GM19324 (cell line): ENCODE data around the gene GNAS-AS1.
"Not testable (repeated sequence)": the region's sequence is repeated elsewhere in the genome, so short reads cannot be mapped to it uniquely, and the experiment has no call there.

Experiments used
- ATAC-seq: cut with Tn5 transposase; IDR thresholded peaks from one replicate; pipeline ENCODE4 v1.9.1; 2021; ENCODE audit warnings: mild to moderate bottlenecking, moderate library complexity; ENCODE audit not compliant: unreplicated experiment, low FRiP score

GNAS-AS1 gene

GRCh38 chr20:58838174-58838573 lies 12.5 kb downstream of the GNAS-AS1 start:
- ATAC-seq, result no peak

- no peak for ATAC-seq
Observed at GRCh38 chr20:58837717-58838116, 13.0 kb downstream of the GNAS-AS1 start.

- ATAC-seq, result no peak
Observed at GRCh38 chr20:58836616-58837204, 14.0 kb downstream of the GNAS-AS1 start.

GRCh38 chr20:58835231-58835630 lies 15.5 kb downstream of the GNAS-AS1 start:
- no peak for ATAC-seq

DNA sequence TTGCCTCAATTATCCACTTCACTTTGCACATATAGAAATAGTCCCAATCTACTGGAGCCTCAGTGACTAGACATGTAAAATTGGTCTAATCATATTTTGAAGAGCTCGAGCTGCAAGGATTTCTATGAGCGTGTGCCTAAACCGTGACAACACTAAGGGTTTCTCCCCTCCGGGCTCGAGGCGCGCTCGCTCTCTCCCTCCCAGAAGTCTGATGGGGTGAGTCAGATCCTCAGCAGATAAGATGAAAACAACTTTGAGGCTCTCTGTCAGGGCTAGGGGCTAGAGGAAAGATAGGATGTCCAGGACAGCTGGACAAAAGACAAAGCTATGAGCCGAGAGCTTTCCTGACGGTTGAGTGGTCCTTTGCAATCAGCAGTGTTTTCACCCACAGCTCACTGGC lies 16.8 kb downstream of the GNAS-AS1 start:
- no peak for ATAC-seq

DNA sequence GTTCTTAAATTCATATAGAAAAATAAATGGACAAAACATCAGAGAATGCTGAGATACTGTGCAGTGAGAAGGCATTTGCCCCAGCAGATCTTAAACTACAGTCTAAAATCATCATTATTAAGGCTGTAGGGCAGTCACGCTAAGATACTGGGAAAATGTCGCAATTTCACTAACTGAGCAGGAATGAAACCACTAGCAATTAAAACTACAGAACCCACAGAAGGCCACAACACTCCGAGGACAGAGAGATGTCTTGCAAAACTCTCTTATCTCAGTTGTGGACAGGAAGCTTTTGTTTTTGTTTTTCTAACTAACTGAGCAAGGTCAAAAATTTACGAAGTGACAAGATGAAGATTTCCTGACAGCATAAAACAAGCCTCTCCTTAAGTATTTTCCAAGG lies 18.2 kb downstream of the GNAS-AS1 start:
- ATAC-seq, result no peak

DNA sequence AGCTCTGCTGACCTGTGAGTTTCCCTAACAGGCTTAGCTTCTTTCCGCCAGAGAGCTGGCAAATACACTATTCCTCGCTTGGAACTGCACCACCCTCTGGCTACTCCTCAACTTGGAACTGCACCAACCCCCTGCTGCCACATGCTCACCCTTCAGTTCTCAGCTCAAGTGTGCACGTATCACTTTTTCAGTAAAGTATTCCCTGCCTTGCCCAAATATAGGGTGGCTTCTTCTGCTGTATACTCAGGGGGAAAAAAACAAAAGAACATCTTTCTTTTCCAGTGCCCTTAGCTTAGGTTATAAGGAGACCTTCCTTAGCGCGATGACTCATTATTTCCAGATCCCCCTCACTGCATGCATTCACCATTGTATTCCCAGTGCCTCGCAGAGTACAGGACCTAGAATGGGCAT lies 21.2 kb downstream of the GNAS-AS1 start:
- ATAC-seq, result no peak

DNA sequence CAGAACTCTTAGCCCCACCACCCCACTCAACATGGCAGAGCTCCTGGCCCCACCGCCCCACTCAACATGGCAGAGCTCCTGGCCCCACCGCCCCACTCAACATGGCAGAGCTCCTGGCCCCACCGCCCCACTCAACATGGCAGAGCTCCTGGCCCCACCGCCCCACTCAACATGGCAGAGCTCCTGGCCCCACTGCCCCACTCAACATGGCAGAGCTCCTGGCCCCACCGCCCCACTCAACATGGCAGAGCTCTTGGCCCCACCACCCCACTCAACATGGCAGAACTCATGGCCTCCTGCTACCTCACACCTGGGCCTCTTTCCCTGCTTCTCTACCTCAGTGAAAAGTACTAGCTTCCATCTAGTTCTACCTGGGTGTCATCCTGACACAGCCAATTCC lies 21.9 kb downstream of the GNAS-AS1 start:
- ATAC-seq, result not testable (repeated sequence)

- ATAC-seq, result no peak
Observed at GRCh38 chr20:58828136-58828535, 22.6 kb downstream of the GNAS-AS1 start.

- ATAC-seq, result no peak
Observed at GRCh38 chr20:58826271-58826670, 24.4 kb downstream of the GNAS-AS1 start.

- ATAC-seq, result no peak
Observed at GRCh38 chr20:58825450-58825849, 25.3 kb downstream of the GNAS-AS1 start.

- no peak for ATAC-seq
Observed at GRCh38 chr20:58824843-58825242, 25.9 kb downstream of the GNAS-AS1 start.

DNA sequence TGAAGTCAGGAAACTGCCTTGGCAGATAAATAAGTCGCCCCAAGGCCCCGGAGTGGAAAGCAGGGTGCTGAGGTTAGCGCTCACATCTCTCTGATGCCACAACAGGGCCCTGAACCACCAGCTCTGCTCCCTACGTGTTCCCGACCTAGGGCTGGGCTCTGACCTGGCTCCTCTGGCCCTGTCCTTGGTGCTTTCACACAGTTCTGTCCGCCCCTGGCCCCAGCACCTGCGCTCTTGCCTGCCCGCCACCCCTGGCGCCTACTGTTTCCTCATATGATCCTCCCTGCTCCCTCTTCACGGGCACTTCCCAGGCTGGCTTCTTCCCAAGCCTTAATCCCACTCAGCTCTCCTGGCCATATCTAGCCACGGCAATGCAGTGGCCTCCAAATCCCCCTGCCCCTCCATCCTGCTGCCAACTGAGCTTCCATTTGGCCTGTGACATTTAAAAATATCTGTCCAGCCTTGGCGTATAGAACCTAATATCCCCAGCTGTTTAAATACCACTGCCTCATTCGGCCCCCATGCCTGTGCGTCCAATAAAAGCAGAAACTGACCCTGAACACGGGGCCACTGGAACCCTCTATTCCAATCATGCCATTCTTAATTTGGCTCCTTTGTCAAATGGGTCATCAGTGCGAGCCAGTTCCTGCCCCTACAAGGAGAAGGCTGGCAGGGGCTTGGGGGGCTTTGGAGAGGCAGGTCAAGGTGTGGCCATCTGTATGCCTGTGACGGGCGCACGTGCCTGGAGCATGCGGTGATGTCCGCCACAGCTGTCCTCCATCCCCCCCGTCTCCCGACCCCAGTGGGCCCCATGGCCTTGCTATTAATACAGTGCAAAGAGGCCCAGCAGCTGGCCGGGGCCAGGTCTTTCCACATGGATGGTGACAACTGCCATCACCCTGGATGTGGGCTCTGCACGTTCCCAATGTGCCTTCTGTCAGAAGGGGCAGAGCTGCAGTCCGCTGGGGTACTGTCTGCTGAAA lies 27.7 kb downstream of the GNAS-AS1 start:
- no peak for ATAC-seq

DNA sequence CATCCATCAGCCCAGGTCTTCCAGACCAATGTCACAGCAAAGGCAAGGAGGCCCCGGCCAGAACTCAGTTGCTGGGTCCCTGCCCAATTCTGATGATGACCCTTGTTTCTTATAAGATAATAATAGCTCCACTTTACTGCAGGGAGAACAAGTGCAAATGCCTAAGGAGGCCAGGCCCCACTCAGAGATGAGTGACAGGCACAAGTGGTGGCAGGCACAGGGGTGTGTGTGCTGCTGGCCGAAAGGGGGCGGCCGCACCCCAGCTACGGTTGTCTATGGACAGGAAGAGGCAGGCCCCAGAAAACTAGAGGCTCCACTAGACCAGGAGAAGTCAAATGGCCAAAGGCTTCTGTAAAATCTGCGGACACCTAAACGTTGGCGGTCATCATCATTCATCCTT lies 28.6 kb downstream of the GNAS-AS1 start:
- no peak for ATAC-seq

GRCh38 chr20:58820515-58820914 lies 30.2 kb downstream of the GNAS-AS1 start:
- ATAC-seq, result not testable (repeated sequence)

- no peak for ATAC-seq
Observed at GRCh38 chr20:58819921-58820320, 30.8 kb downstream of the GNAS-AS1 start.

DNA sequence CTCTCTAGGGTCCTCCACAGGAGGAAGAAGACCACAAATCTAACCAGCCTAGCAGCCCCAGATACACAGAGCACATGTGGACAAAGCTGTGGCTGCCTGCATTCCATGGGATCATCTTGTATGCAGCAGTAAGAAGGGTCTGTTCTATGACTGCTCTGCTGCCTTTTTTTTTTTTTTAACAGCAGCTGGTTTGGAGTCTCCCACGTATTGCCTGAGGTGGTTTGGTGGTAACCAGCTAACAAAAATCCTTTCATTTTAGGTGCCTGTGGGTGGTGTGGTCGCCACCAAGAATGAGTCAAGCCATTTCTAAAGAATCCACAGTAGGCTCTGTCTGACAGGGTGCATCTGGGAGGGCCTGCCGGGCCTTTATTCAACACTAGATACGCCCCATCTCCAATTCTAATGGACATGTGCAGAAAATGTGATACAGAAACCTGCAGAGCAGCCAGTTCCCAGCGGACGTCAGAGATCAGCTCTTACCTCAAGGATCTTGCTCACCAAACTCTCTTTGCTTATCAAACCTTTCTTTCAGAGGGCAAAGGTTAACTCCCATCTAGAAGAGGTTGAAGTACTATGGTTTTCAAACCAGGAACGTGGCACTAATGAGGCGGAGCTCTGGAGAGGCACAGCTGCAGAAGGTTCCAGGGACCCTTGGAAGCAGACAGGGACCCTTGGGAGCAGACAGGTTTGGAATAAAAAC lies 32.0 kb downstream of the GNAS-AS1 start:
- ATAC-seq, result no peak

DNA sequence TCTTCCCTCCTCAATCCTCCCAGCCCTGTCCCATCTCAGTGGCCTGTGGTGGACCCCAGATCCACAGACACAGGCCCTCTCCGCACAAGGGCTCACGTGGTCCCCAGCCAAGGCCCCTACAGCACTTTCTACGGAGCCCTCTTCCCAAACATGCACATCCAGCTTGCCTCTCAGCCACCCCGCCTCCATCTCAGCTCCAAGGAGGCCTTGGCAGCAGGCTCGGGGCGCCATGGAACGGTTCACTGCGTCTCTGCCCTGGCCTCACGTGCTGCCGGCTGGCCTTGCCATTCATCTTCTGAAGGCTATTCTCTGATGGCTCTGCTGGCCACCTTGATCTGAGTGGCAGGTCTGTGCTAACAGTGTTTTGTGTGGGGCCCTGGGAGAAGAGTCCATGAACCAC lies 33.0 kb downstream of the GNAS-AS1 start:
- no peak for ATAC-seq

DNA sequence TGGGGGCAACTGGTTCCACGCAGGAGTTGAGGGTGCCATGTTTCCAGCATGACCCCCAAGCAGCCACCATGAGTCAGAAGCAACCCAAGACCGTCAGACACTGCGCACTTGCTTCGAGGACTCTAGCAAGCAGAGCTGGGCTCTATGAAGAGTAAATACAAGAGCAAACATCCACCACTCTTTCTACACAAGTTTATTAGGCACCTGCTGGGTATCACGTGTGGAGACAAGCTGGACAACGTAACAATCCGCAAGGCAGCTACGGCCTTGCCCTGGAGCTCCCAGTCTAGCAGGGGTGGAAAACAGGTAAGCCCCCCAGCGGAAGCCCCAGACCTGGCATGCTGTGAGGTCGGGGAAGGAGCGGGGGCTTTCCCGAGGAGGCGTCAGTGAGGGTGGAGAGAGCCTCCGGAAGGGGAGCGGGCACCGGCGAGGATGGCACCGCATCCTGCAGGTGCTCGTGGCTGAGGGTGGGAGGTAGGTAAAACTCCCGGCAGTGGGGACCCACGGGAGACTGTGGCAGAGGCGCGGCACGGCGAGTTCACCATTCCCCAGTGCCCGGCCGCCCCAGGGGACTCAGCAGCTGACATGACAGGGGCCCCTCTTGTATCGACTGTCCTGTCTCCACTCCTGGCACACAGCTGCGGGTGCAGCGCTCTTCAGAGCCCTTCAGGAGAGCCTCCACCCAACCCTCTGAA lies 33.6 kb downstream of the GNAS-AS1 start:
- no peak for ATAC-seq

DNA sequence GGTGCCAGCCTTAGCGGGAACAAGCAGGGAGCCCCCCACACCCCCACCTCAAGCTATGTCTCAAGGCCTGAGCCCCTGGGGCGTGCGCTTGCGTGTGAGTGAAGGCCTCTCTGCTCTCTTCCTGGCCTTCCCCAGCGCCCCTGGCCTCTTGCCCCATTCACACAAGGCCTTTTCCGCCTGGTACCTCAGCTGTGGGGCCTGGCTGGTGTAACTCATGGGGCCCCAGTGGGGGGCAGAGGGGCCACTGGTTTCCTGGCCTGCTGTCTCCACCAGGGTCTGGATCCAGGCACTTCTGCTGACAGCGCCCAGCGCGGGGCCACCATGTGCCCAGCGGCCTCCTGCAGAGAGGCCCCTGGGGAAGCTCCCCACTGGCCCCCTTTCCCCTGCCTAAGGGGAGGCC lies 34.7 kb downstream of the GNAS-AS1 start:
- no peak for ATAC-seq

GRCh38 chr20:58815448-58815847 lies 35.3 kb downstream of the GNAS-AS1 start:
- ATAC-seq, result no peak
